Smooth muscle cell of the brain vasculature (primary cell): Measurements from ENCODE around the gene SLC39A10.

Source experiments
- DNase-seq: peaks from one replicate; pipeline ENCODE4 v3.0.0-alpha.2; 2012; ENCODE audit warnings: low read depth, low spot score

The SLC39A10 gene

GRCh38 chr2:195727106-195727505 lies 70.1 kb downstream of the SLC39A10 start:
- no peak for DNase-seq

- no peak for DNase-seq
Observed at GRCh38 chr2:195730912-195731311, 73.9 kb downstream of the SLC39A10 start.

GRCh38 chr2:195732574-195732973 lies 75.5 kb downstream of the SLC39A10 start:
- DNase-seq: no peak

GRCh38 chr2:195733831-195734230 lies 76.8 kb downstream of the SLC39A10 start:
- no peak for DNase-seq

- no peak for DNase-seq
Observed at GRCh38 chr2:195734395-195734794, 77.4 kb downstream of the SLC39A10 start.

- no peak for DNase-seq
Observed at GRCh38 chr2:195734931-195735330, 77.9 kb downstream of the SLC39A10 start.

GRCh38 chr2:195735347-195735746 lies 78.3 kb downstream of the SLC39A10 start:
- no peak for DNase-seq

- no peak for DNase-seq
Observed at GRCh38 chr2:195737511-195738325, 80.7 kb downstream of the SLC39A10 start.

GRCh38 chr2:195741191-195741590 lies 84.2 kb downstream of the SLC39A10 start:
- DNase-seq: no peak

GRCh38 chr2:195756218-195756942 lies 99.4 kb downstream of the SLC39A10 start:
- no peak for DNase-seq

GRCh38 chr2:195758846-195759245 lies 101.8 kb downstream of the SLC39A10 start:
- no peak for DNase-seq

GRCh38 chr2:195759877-195760276 lies 102.9 kb downstream of the SLC39A10 start:
- DNase-seq: no peak

- no peak for DNase-seq
Observed at GRCh38 chr2:195763866-195764265, 106.8 kb downstream of the SLC39A10 start.

- no peak for DNase-seq
Observed at GRCh38 chr2:195766691-195767090, 109.7 kb downstream of the SLC39A10 start.

- DNase-seq: no peak
Observed at GRCh38 chr2:195768431-195768830, 111.4 kb downstream of the SLC39A10 start.

GRCh38 chr2:195769975-195770374 lies 112.9 kb downstream of the SLC39A10 start:
- no peak for DNase-seq

- no peak for DNase-seq
Observed at GRCh38 chr2:195779491-195779890, 122.5 kb downstream of the SLC39A10 start.

- no peak for DNase-seq
Observed at GRCh38 chr2:195782156-195782555, 125.1 kb downstream of the SLC39A10 start.
